Endothelial cell of umbilical vein (primary cell): ENCODE results near the gene GFPT1. TPM values are rescaled to one million over a fixed set of nuclear protein-coding genes. Genes with fewer than 3 reads are reported as not detected.

ENCODE experiments used
- BruUV-seq: library from RNA; stranded (reverse); fragments of 400-500 nt; replicated peaks from 2 replicates; lab custom pipeline; 2021; lab: Mats Ljungman, UMichigan
- CTCF ChIA-PET: fragments of 300-600, 350-600 bp; sonication (Branson Sonifier 250); formaldehyde crosslinking; loops from one replicate; lab custom pipeline; 2021; ENCODE audit warnings: antibody characterized with exemption, inconsistent platforms; lab: Charles Lee
- POLR2A ChIA-PET: fragments of 300-600, 350-600 bp; sonication (Branson Sonifier 250); formaldehyde crosslinking; loops from one replicate; lab custom pipeline; 2021; ENCODE audit warnings: antibody characterized with exemption, inconsistent platforms; lab: Charles Lee
- DNase-seq: peaks from one replicate; pipeline ENCODE4 v3.0.0-alpha.2; 2011; ENCODE audit warnings: low read depth, low spot score
- FAIRE-seq: peaks from 2 replicates; lab custom pipeline; 2011; peaks lifted over from hg19 to GRCh38; lab: Jason Lieb, UNC
- H2AFZ ChIP-seq: 2 replicates; pipeline ENCODE4 v1.6.0; 2012; ENCODE audit warnings: low read depth, low read length, control low read depth, inconsistent platforms
- H3K27ac ChIP-seq: 2 replicates; pipeline ENCODE4 v1.5.1; 2011; ENCODE audit warnings: low read depth, mild to moderate bottlenecking, control low read depth, low read length, moderate library complexity; ENCODE audit not compliant: insufficient read depth
- H3K27me3 ChIP-seq, 2 experiments: 2 replicates each; pipeline versions ENCODE4 v1.6.0 to v1.6.1; 2011; ENCODE audit warnings: low read length in 2 of 2, mixed read lengths in 1 of 2; ENCODE audit not compliant: control insufficient read depth in 2 of 2, insufficient read depth in 2 of 2
- H3K36me3 ChIP-seq, 2 experiments: 2 replicates in 1 of 2; 3 replicates in 1 of 2; pipeline ENCODE4 v1.5.1; 2011; ENCODE audit warnings: low read length in 2 of 2, mild to moderate bottlenecking in 1 of 2, moderate library complexity in 1 of 2; ENCODE audit not compliant: control insufficient read depth in 2 of 2, insufficient read depth in 2 of 2; ENCODE audit errors: extremely low read depth in 1 of 2
- H3K4me1 ChIP-seq: 3 replicates; pipeline ENCODE4 v1.5.1; 2011; ENCODE audit warnings: mild to moderate bottlenecking, low read length; ENCODE audit not compliant: control insufficient read depth, insufficient read depth; ENCODE audit errors: extremely low read depth
- H3K4me2 ChIP-seq: 2 replicates; pipeline ENCODE4 v1.6.1; 2011; ENCODE audit warnings: low read length, control low read depth, mixed read lengths; ENCODE audit not compliant: insufficient read depth
- H3K4me3 ChIP-seq, 3 experiments: fragments of 200-600 bp in 1 of 3; sonication (generic), shearing (Covaris generic) in 1 of 3; replicated peaks in 1 of 3; 2 replicates each; pipeline ENCODE4 v1.5.1; 2011 to 2016; ENCODE audit warnings: control low read depth in 3 of 3, low read length in 3 of 3, mild to moderate bottlenecking in 2 of 3, inconsistent platforms in 1 of 3, low read depth in 1 of 3, moderate library complexity in 1 of 3; ENCODE audit not compliant: insufficient read depth in 1 of 3
- H3K79me2 ChIP-seq: 2 replicates; pipeline ENCODE4 v1.6.0; 2012; ENCODE audit warnings: low read length, inconsistent platforms; ENCODE audit not compliant: control insufficient read depth, insufficient read depth
- H3K9ac ChIP-seq: replicated peaks from 2 replicates; pipeline ENCODE3; 2011; ENCODE audit warnings: low read length, control low read depth; ENCODE audit not compliant: insufficient read depth; ENCODE audit errors: extremely low read depth
- H3K9me1 ChIP-seq: replicated peaks from 3 replicates; pipeline ENCODE4 v1.6.0; 2011; ENCODE audit warnings: mild to moderate bottlenecking, low read length; ENCODE audit not compliant: control insufficient read depth, insufficient read depth; ENCODE audit errors: extremely low read depth
- H3K9me3 ChIP-seq: replicated peaks from 2 replicates; pipeline ENCODE4 v1.5.1; 2012; ENCODE audit warnings: low read length, inconsistent platforms; ENCODE audit not compliant: control insufficient read depth, insufficient read depth
- H4K20me1 ChIP-seq: replicated peaks from 2 replicates; pipeline ENCODE3; 2011; ENCODE audit warnings: mild to moderate bottlenecking, low read length; ENCODE audit not compliant: control insufficient read depth, insufficient read depth; ENCODE audit errors: extremely low read depth
- CTCF ChIP-seq, 2 donors: IDR thresholded peaks; 1 replicate in 1 of 2; 2 replicates in 1 of 2; pipeline ENCODE4 v1.5.1; 2011; ENCODE audit warnings: low read length in 2 of 2, mild to moderate bottlenecking in 2 of 2, moderate library complexity in 2 of 2, control low read depth in 1 of 2, inconsistent platforms in 1 of 2, low read depth in 1 of 2; ENCODE audit not compliant: insufficient read depth in 1 of 2; ENCODE audit errors: extremely low read depth in 1 of 2
- EZH2 ChIP-seq: IDR thresholded peaks from 2 replicates; pipeline ENCODE4 v1.6.1; 2012; ENCODE audit warnings: borderline replicate concordance, low read depth, mild to moderate bottlenecking, moderate library complexity, low read length, inconsistent platforms; ENCODE audit not compliant: severe bottlenecking
- FOS ChIP-seq: IDR thresholded peaks from 2 replicates; pipeline ENCODE4 v1.6.1; 2011; ENCODE audit warnings: mild to moderate bottlenecking, low read length, moderate library complexity, borderline replicate concordance; ENCODE audit not compliant: insufficient read depth
- GATA2 ChIP-seq: IDR thresholded peaks from 2 replicates; pipeline ENCODE4 v1.7.0; 2011; ENCODE audit warnings: low read depth, mild to moderate bottlenecking, moderate library complexity, mixed read lengths, low read length; ENCODE audit not compliant: insufficient read length, insufficient read depth
- JUN ChIP-seq: IDR thresholded peaks from 2 replicates; pipeline ENCODE4 v1.6.1; 2011; ENCODE audit warnings: borderline replicate concordance, low read depth; ENCODE audit not compliant: insufficient read length, insufficient read depth
- MAX ChIP-seq: IDR thresholded peaks from 2 replicates; pipeline ENCODE4 v1.6.1; 2011; ENCODE audit not compliant: insufficient read depth, insufficient read length
- MYC ChIP-seq: IDR thresholded peaks from one replicate; pipeline ENCODE4 v1.6.1; 2011; ENCODE audit warnings: mild to moderate bottlenecking, low read depth, low read length
- POLR2A ChIP-seq: IDR thresholded peaks from 2 replicates; pipeline ENCODE4 v1.6.1; 2012; ENCODE audit warnings: low read depth, mild to moderate bottlenecking, control low read depth, low read length
- POLR2AphosphoS5 ChIP-seq: IDR thresholded peaks from 2 replicates; pipeline ENCODE4 v1.6.1; 2012; ENCODE audit warnings: low read depth, mild to moderate bottlenecking, control low read depth, low read length, moderate library complexity; ENCODE audit not compliant: insufficient read depth
- dilution Hi-C: fragments of 300-500 bp; cut with MboI; formaldehyde crosslinking; loops from one replicate; pipeline ENCODE4 v1.15.0; 2019; ENCODE audit warnings: low sequenced_read_pairs; ENCODE audit not compliant: extremely low pct_ligation_motif_present
- intact Hi-C: fragments of 100-400 bp; cut with micrococcal nuclease; formaldehyde crosslinking; loops from one replicate; pipeline ENCODE4 v1.10.0; 2022
- polyA plus RNA-seq, 4 experiments: library from polyadenylated mRNA; depleted of rRNA in 3 of 4; stranded (reverse) in 3 of 4; unstranded in 1 of 4; fragments of >200 nt; gene quantifications; 2 replicates each; pipeline versions ENCODE4 v1.2.1 to v1.2.3, GENCODE V29; 2011 to 2012; ENCODE audit warnings: missing spikeins in 1 of 4
- total RNA-seq: library from RNA; stranded (reverse); gene quantifications from 2 replicates; pipeline ENCODE4 v1.2.3, GENCODE V29; 2021

GFPT1 gene
- total and polyA plus RNA-seq, 2 donors (not counting 3 experiments of a cell fraction or from before 2014, with no cell fraction given), result 8.8 to 38.7 TPM

GRCh38 chr2:69287544-69287943, 99.5 kb downstream of the GFPT1 start:
- BruUV-seq, result no TSS peak
- DNase-seq, result no peak
- Histone ChIP-seq H3K9me3 (no peaks in the 10 kb centered on the region), H3K9ac (no peak overlapping the region), H3K36me3 (no peaks in the 10 kb centered on the region), H4K20me1 (no peaks in the 10 kb centered on the region), H3K4me1 (no peaks in the 10 kb centered on the region), H3K27me3 (no peaks in the 10 kb centered on the region), H3K4me2 (no peak overlapping the region), H3K9me1 (no peaks in the 10 kb centered on the region), H3K79me2 (no peaks in the 10 kb centered on the region), H3K4me3 (no peak overlapping the region), H2AFZ (no peak overlapping the region), H3K27ac (no peak overlapping the region)
- TF ChIP-seq POLR2AphosphoS5, result no peak
- TF ChIP-seq JUN, result no peak
- TF ChIP-seq MAX, result no peak
- no peak for TF ChIP-seq EZH2
- TF ChIP-seq FOS, result no peak
- no peak for TF ChIP-seq CTCF (IDR thresholded peaks at IDR 0.05; ENCODE audit: extremely low read depth in 1 of 2, insufficient read depth in 1 of 2, low read depth in 1 of 2, low read length in 2 of 2)
- TF ChIP-seq MYC, result no peak
- TF ChIP-seq POLR2A, result no peak
- no peak for TF ChIP-seq GATA2
- no peak for FAIRE-seq
- CTCF ChIA-PET, result no interaction called here
- intact Hi-C loops (no loop called here), dilution Hi-C loops (no loop called here)
- POLR2A ChIA-PET, result no interaction called here
